ENCODE results near the gene ZNF804A.

ZNF804A gene

DNA sequence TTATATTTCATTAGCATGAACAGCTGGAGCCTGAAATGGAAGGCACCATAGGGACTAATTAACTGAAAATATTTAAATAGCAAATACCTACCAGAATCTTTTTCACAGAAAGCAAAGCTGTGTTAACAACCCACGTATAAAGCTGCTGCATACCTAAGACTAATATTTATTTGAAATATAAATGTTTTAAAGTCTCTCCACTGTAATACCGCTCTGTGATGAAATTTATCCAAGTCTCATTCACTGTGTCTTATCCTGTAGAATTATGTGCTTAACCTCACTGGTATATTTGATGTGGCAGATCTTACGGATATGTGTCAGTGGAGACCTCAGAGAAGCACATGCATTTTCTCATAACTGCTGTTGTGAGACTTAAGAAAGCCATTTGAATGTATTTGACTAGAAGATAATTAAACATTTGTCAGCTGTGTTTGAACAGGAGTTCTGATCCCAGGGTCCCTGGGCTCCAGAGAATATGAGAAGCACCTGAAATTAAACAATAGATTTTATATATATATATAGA, 373.3 kb downstream of the ZNF804A start:
- no peak for DNase-seq

All from CD4-positive, alpha-beta T cell treated with Interleukin-17A for 1 hour (primary cell).